HG03280 (cell line): Measurements from ENCODE around the gene COLEC12.
"Not testable (repeated sequence)": the region's sequence is repeated elsewhere in the genome, so short reads cannot be mapped to it uniquely, and the experiment has no call there.

Experiments used
- ATAC-seq: cut with Tn5 transposase; IDR thresholded peaks from one replicate; pipeline ENCODE4 v1.9.1; 2021; ENCODE audit warnings: mild to moderate bottlenecking, moderate library complexity; ENCODE audit not compliant: unreplicated experiment

The COLEC12 gene

DNA sequence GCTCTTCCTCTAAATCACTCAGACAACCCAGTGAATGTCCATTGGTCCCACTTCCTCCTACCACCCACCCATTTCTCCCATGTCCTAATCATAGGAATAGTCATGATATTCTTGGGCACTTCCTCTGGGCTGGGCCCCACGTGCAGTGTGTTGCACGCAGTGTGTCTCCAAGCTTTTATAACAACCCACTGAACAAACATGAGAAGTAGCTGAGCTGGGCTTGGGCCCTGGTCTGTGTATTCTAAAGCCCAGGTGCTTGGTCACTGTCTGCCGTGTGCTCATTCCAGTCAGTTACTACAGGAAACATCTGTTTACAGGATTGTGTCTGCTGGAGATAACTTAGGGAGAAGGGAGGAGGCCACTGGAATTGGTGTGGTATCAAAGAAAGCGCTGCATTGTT is 168.5 kb downstream of the COLEC12 start:
- ATAC-seq: no peak

DNA sequence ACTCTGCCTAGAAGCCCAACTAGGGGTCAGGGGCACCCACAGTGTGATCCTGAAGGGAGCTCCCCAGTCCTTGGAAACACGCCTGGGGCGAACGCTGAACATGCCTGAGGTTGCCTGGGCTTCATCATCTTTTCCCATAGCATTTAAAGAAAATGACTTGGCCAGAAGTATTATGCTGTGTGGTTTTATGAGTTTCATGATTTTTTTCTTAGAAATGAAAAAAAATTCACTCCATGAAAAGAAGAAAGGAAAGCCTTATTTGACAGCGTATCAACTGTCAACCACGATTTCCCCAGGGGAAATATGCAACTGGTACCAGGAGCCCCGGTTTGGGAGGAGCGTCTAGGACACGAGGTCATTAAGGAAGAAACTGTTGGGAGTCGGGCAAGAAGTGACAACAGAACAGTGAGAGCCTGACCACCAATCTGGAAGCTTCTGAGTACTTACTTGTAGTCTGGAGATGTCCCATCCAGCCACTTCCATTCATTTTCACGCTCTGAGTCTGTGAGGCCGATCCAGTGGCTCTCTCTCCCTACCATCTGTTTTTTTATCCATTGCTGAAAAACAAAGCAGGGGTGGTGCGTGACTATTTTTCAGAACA is 169.2 kb downstream of the COLEC12 start:
- ATAC-seq: no peak

DNA sequence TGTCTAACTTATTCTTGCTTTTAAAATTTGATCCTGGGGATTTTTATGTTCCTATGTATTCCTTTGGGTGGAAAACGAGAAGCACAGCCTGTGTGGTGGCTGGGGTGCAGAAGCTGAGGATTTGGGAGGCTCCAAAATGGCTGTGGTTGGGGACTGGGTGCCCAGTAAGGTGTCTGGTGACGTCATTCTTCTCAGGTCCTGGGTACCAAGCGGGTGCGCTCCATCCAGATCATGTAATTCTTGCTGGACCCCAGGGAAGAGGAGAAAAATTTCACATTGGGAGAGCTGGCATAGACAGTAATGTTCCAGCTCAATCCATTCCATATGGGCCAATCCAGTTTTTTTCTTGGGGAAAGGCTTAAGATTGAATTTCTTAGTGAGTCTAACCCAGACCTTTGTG is 171.6 kb downstream of the COLEC12 start:
- no peak for ATAC-seq

DNA sequence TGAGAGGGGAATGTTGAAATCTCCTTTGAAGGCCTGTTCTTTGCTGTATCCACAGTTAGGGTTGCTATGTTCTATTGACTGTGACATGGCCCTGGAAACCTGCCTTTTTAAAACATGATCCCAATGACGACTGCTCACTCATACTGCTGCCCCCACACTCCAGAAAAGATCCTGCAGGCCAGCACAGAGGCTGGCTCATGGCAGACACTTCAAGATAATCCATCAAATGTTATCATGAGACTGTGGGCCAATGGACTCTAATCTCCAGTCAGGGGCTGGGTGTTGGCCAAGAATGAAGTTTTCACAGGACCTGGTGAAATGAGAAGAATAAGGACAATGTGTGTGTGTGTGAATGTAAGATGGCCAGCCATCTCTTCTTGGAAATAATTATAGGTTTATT is 173.7 kb downstream of the COLEC12 start:
- no peak for ATAC-seq

DNA sequence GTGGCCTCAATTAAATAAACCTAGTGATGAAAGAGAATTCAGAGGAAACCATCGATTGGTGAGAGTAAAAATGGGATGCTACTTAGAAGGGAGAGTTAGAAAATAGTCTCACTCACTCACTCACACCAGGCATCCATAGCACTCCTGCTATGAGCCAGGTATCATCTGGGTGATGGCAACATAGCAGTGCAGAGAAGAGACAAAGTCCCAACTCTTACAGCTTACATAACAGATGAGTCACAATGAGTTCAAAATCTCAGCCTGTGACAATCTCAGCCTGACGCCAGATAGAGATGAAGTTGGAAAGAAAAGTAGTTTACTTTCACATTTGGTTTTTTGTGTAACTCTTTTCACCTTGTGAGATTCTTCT is 177.3 kb downstream of the COLEC12 start:
- no peak for ATAC-seq

DNA sequence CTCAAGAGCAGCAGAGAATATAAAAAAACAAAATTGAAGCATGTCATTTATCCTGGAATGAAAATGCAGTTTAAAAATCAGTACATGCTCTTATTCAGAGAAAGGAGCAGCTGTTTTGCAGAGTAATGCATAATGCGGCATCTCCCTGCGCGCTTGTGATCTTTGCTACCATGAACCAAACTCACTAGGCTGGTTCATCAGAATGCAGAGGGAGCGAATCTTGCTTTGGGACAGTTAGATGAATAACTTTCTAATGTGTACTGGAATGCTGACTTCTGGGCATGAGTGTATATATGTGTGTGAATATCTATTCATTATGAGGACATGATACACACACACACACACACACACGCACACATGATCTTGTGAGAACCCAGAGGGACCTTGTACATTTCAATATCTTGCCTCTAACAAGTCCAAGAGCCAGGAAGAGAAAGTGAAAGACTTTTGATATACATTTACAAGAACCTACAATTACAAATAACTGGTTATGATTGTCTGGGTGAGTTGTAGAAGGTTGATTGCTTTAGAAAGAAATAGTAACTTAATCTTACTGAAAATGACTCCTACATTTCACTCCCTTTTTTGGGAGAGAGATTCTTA is 178.5 kb downstream of the COLEC12 start:
- no peak for ATAC-seq

DNA sequence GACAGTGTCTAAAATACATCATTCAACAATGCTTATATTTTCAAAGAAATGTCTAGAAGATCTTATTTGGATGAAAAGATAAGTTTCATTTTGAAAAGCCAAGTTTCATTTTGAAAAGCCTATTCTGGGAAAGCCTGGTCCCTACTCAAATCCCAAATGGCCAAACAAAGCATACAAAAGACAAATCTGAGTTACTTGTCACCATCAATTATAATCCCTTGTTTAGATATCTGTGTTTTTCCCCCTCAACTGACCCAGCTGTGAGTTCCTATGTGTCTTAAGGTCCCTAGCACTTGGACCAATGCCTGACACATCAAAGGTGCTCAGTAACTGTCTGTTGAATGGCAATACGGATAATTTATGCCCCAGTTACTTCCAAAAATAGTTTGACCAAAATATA is 180.3 kb downstream of the COLEC12 start:
- no peak for ATAC-seq

DNA sequence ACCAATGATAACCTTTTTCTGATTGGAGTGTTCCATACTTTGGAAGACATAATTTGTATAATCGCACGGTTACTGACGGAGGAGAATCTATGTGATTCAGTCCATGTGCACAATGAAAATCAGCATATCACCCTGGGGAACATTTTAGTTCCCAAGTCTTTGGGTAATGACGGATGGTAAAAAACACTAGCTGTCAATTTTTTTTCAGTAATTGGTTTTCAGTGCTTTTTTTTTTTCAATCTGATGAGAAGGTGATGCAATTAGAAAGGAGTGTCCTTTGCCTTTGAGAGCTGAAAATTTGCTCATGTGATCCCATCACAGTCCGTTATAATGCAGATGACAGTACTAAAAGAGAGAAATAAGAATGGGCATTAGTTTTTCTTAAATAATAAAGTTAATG is 180.8 kb downstream of the COLEC12 start:
- no peak for ATAC-seq

DNA sequence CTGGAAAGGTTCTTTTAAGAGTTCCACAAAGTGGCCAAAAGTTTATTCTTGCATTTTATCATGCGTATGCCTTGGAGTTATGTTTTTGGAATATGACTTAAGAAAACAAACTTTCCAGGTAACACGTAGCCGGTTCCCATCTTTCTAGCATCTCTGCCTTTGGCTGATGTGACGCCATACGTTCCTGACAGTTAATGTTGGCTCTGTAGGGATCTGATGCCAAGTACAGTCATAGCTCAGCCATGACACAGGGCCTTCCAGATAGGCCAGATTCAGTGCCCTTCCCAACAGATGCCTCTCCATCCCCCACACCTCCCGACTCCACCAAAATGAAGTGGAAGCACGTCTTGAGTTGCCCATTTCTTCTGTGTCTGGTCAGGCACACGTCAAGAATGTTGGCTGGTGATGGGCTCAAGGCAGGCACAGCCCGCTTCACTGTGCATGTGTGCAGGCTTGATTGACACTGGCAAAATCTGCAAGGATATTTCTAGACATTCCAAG is 181.7 kb downstream of the COLEC12 start:
- ATAC-seq: no peak

DNA sequence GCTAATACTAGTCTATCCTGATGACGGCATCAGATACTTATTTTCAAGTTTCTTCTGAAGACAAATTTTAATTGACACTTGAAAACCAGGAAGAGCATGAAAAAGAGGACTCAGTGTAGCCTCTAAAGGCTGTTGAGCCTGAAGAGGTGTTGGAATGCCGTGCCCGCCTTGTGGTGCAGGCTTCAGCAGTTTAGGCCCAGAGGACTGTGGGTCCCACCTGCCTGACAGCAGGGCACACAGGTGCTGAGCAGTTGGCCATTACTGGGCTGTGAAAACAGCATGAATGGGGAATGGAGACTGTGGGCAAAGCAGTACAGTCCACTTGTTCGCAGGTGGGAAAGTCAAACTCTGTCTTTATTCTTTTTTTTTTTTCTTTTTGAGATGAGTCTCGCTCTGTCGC is 182.9 kb downstream of the COLEC12 start:
- no peak for ATAC-seq

DNA sequence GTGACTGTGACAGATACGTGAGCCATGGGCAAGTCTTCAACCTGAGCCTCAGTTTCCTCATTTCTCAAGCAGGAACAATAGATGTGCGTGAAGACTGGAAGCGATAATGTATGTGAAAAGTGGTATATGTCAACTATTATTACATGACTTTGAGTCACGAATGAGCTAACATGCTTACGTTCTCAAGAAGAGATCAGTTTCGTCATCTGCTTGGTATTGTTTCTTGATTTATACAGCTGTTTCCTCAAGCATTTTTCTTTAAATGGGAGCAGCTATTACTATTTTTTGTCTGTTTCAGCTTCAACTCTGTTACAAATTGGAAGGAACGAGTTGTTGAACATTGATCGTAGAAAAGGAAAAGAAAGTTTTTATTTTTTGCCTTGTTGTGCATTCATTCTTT is 184.1 kb downstream of the COLEC12 start:
- ATAC-seq: no peak

DNA sequence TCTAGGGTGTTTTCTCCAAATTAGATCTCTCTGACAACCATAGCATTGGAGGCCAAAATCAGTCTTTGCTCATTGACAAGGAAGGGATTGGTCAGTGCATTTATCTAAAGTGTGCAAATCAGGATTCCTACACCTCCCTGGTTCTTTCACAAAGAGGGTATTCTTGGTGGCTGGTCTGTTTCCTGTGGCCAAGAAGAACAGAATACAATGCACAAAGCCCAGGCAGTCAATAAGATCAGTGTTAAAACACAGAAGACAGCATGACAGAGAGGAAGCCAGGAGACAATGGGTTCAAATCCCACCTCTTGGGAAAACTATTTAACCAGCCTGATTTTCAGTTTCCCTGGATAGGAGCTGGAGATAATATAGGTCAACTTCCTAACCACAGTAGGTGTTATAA is 186.6 kb downstream of the COLEC12 start:
- no peak for ATAC-seq

DNA sequence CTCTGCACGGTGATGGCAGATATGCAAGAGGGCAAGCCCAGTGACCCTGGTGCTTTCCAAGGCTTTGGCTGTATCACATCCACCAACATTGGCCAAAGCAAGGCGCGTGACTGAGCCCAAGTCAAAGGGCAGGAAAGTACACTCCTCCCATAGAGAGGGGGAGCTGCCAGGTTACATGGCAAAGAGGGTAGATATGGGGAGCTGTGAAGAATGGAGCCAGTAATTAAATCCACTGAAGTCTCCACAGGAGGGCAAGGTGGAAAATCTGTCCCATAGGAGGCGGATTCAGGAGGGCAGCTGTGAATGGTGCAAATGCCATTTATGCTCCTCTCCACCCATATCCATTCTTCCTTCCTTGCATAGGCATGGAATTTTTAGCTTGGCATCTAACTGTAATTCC is 188.1 kb downstream of the COLEC12 start:
- ATAC-seq: no peak

DNA sequence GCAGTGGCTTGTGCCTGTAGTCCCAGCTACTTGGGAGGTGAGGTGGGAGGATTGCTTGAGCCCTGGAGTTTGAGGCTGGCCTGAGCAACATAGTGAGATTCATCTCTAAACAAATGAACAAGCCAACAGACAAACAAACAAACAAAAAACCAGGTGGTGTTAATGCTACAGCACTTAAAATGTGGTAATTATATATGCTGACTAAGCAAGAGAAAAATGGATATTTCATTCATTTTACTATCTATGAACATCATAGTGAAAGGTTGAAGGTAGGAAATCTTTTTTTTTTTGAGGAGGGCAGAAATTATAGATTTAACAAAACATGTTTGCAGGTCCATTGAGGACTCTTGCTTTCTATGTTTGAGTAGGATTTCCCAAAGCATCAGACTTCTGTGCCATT is 190.5 kb downstream of the COLEC12 start:
- ATAC-seq: no peak

DNA sequence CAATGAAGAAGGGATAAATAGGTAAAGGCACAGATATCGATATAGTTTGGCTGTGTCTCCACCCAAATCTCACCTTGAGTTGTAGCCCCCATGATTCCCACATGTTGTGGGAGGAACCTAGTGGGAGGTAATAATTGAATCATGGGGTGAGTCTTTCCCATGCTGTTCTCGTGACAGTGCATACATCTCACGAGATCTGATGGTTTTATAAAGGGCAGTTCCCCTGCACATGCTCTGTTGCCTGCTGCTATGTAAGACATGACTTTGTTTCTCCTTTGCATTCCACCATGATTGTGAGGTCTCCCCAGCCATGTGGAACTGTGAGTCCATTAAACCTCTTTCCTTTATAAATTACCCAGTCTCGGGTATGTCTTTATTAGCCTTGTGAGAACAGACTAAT is 192.4 kb downstream of the COLEC12 start:
- ATAC-seq: not testable (repeated sequence)

DNA sequence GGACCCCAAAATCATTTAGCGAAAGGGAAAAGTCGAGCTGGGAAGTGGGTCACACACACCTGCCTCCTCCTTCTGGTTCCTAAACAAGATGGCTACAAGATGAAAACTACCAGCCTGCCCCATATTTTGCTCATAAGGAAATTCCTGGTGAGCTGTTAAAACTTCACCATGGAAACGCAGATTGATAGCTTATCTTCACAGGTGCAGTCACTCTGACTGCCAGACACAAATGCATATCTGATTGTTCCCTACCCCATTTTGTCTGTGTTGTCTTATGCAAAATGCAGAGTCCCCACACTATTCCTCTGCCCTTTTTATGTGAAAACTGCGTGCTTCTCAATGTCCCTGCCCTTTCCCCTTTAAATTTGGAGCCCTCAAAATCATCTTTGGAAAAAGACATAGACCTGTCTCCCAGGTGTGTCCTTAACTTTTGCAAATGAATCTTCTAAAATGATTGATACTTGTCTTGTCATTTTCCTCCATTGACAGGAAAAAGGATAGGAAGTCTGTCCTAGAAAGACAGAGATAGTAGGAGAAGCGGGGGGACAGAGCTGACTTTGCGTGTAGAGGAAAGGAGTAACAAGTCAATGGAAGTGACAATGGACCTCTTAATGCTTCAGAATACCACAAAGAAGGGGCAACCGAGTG is 193.8 kb downstream of the COLEC12 start:
- no peak for ATAC-seq

DNA sequence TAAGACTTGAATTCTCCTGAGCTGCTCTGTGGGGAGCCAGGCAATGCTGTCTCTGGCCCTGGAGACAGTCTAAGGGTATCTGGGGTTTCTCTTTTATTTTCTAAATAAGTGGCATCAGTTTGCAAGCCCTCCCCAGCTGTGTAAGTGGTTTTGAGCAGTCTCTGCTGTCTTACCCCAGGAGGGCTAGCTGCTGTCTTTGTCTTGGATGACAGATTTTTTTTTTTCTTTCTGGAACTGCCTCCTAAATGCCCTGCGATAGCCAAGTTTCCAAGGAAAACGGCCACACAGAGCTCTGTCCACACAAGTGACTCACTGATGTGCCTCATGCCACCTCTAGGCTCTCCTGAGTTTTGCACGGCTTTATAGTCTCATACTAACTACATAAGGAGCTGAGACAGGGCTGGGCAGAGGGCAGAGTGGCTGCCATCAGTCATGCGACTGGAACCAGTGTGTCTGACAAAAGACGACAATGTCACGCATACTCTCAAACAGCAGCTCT is 195.4 kb downstream of the COLEC12 start:
- no peak for ATAC-seq

DNA sequence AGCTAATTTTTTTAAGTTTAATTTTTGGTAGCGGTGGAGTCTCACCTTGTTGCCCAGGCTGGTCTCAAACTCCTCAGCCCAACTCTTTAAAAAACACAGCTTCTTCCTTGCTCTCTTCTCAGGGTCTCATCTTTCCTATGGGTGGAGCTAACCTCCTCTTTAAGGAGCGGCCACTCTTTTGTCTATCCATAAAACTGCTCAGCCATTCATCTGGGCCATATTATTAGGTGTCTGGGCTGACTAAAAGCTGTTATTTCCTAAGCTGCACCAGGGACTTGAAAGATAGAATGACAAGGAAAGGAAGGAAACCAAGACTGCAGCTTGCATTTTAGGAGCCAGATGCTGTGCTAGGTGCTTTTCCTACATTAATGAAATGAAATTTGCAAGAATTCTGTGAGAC is 196.9 kb downstream of the COLEC12 start:
- no peak for ATAC-seq

DNA sequence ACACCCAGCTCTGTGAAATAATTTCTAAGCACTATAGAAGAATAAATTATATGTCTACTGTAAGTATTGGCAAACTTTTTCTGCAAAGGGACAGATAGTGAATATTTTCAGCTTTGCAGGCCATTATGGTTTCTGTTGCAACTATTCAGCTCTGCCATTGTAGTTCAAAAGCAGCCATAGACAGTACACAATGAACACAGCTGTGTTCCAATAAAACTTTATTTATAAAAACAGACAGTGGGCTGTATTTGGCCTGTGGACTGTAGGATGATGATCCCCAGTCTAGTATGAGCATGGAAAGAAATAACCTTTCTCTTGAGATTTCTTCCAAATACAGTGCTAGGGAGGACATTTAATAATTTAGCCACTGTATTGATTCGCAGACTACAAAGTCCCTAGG is 197.5 kb downstream of the COLEC12 start:
- no peak for ATAC-seq

DNA sequence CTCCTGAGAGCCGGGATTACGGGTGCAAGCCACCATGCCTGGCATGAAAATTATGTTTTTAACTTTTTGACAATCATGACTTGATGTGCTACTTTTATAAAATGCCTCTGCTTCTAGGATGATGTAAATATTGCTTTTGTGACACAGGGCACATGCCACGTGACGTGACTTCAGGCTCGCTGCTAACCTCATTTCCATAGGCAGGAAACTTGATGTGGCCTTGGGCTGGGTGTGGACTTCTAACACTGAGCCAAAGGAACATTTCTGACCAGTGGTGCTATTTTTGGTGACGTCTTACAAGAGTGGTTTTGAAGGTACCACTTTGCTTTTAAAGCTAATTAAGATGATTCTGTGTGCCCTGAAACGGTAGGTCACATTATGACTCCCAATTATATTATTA is 198.4 kb downstream of the COLEC12 start:
- ATAC-seq: no peak

DNA sequence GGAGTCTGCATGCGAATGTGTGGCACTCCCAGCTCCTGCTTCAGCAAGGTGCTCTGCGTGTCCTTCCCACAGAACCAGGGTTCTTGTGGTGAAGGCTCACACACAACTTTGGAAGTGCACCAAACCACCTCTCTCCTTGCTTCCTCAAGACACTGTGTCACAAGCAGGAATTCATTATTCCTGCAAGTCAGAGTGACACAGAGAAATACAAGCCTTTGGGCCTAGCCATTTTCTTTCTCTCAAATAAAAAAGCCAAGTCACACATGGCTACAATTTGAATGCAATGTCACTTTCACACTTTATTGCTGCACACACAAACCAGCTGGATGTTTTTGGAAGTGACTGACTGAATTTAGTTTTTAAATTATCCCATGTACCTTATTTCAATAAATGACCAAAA is 202.6 kb downstream of the COLEC12 start:
- no peak for ATAC-seq

DNA sequence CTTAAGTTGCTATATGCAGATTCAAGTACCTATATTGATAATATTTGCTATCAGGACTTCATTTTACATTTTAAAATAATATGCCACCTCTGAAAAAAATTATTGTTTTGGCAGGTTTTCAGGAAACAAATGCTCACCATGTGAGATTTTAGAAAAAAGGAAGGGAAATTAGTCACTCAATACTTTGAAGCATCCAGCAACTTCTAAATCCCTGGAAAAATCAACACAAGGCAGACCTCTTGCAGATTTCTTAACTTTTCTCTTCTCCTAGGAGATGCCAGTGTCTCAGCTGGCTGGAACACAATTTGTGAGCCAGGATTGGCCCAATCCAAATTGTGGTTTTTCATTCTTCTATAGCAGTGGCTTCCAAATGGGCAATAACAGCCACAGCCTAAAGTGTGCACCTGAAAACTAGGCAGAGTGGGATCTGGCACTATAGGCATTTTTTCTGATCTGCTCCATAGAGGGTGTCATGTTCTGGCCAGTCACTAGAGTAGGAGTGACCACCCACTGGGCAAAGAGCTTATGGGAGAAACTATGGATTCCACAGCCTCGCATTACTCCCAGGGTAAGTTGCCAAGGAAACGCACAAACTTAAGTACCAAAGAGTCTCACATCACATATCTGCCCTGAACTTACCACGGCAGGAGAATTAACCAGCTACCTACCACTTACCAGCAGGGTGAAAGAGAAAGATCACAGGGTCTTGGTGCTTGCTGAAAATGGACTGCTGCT is 204.6 kb downstream of the COLEC12 start:
- no peak for ATAC-seq
